Stomach smooth muscle (tissue), 2 donors: ENCODE results near the gene THAP11.
A peak's percentile ranks its signal among the peaks of the same experiment; 100 is the strongest.
"Not testable (repeated sequence)": the region's sequence is repeated elsewhere in the genome, so short reads cannot be mapped to it uniquely, and the experiment has no call there.

Experiments used
- H3K27ac ChIP-seq: one replicate; pipeline ENCODE4 v1.7.0; 2013; ENCODE audit warnings: mild to moderate bottlenecking, low read length, inconsistent platforms
- H3K27me3 ChIP-seq, 2 donors: one replicate each; pipeline ENCODE4 v1.7.0; 2013; ENCODE audit warnings: low read length in 2 of 2; ENCODE audit not compliant: insufficient read depth in 2 of 2, control insufficient read depth in 1 of 2
- H3K36me3 ChIP-seq, 2 donors: one replicate each; pipeline ENCODE4 v1.7.0; 2013; ENCODE audit warnings: low read length in 2 of 2; ENCODE audit not compliant: control insufficient read depth in 2 of 2, insufficient read depth in 2 of 2
- H3K4me1 ChIP-seq: one replicate; pipeline ENCODE4 v1.7.0; 2013; ENCODE audit warnings: low read length; ENCODE audit not compliant: control insufficient read depth, insufficient read depth
- H3K4me3 ChIP-seq, 2 donors: one replicate each; pipeline ENCODE4 v1.7.0; 2013; ENCODE audit warnings: low read length in 2 of 2
- H3K9ac ChIP-seq, 2 donors: one replicate each; pipeline ENCODE4 v1.7.0; 2013; ENCODE audit warnings: low read length in 2 of 2, mild to moderate bottlenecking in 1 of 2
- H3K9me3 ChIP-seq, 2 donors: one replicate each; pipeline ENCODE4 v1.7.0; 2013; ENCODE audit warnings: low read length in 2 of 2; ENCODE audit not compliant: control insufficient read depth in 2 of 2
- donor health status: healthy.
- donor health status: Pancreatic carcinoma.

THAP11 gene

DNA sequence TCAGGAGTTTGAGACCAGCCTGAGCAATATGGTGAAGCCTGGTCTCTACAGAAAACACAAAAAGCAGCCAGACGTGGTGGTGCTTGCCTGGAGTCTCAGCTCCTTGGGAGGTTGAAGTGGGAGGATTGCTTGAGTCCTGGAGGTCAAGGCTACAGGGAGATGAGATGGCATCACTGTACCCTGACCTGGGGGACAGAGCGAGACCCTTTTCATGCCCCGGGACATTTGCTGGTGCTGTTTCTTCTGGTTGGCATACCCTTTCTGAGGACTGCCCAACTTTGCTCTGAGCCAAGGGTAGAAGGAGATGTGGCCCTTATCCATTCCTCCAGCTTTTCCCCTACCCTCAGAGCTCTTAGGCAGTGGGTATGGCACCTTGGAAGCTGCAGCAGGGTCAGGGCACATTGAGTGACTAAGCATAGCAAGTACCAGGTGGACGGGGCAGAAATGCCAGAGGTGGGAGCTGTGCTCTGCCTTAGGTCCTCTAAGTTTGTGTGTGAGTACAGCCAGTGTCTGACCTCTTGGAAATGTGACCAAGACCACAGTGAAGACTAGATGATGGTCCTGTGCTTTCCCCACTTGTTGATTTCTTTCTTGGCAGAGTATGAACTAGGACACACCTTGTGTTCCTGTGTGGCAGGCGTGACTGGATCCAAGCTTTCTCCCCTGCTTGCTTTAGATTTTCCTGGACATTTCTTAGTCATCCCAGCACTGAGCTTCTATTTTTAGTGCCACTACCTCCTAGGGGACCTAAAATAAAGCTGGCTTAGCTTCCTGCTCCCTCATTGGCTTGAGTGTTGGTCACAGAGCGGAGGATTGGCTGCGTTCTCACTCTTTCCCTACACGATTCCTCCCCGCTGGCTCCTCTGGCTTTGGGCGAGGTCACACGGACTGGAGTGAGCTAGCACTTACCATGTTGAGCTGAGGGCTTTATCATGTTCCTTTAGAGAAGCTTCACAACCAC is 20.8 kb downstream of the THAP11 start:
- peaks cover 39% of the 10 kb centered on the region for H3K4me1 ChIP-seq
- H3K4me3 ChIP-seq = peak overlapping the region in 1 of 2 donors; percentile 62
- H3K27me3 ChIP-seq = no peaks in the 10 kb centered on the region
- no peaks in the 10 kb centered on the region for H3K9me3 ChIP-seq
- peak overlapping the region in 1 of 2 donors; percentile 29 for H3K9ac ChIP-seq
- peak overlapping the region; percentile 80 for H3K27ac ChIP-seq
- peaks cover 5 to 16% of the 10 kb centered on the region in 2 donors for H3K36me3 ChIP-seq

DNA sequence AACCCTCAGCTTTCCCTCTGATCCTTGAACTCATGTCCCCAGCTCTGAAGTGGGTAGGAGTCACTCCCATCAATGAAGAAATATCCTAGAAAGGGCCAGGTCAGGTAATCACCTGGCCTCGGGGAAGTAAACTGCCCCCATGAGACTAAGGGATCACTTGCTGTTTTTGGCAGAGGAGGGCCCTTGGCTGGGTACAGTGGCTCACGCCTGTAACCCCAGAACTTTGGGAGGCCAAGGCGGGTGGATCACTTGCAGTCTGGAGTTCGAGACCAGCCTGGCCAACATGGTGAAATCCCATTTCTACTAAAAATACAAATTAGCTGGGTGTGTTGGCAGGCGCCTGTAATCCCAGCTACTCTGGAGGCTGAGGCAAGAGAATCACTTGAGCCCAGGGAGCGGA is 21.9 kb downstream of the THAP11 start:
- Histone ChIP-seq H3K36me3 (peaks cover 5 to 26% of the 10 kb centered on the region in 2 donors), H3K9ac (peak overlapping the region in 1 of 2 donors; percentile 29), H3K4me1 (peaks cover 32% of the 10 kb centered on the region), H3K27ac (peak overlapping the region; percentile 80), H3K4me3 (peak overlapping the region in 1 of 2 donors; percentile 62)
- not testable (repeated sequence) for H3K27me3 ChIP-seq, H3K9me3 ChIP-seq

GRCh38 chr16:67864594-67864993 is 22.5 kb downstream of the THAP11 start:
- no peak overlapping the region for H3K9ac ChIP-seq
- H3K27ac ChIP-seq = no peak overlapping the region
- H3K27me3 ChIP-seq = no peaks in the 10 kb centered on the region
- peaks cover 32% of the 10 kb centered on the region for H3K4me1 ChIP-seq
- peaks cover 5 to 26% of the 10 kb centered on the region in 2 donors for H3K36me3 ChIP-seq
- H3K4me3 ChIP-seq = no peak overlapping the region
- no peaks in the 10 kb centered on the region for H3K9me3 ChIP-seq

- no peaks in the 10 kb centered on the region for H3K9me3 ChIP-seq
- no peak overlapping the region for H3K9ac ChIP-seq
- peaks cover 8 to 26% of the 10 kb centered on the region in 2 donors for H3K36me3 ChIP-seq
- no peak overlapping the region for H3K27ac ChIP-seq
- H3K4me1 ChIP-seq = peaks cover 32% of the 10 kb centered on the region
- H3K4me3 ChIP-seq = no peak overlapping the region
- no peaks in the 10 kb centered on the region for H3K27me3 ChIP-seq
Observed at GRCh38 chr16:67865318-67865717, 23.2 kb downstream of the THAP11 start.

GRCh38 chr16:67868290-67868689 is 26.2 kb downstream of the THAP11 start:
- Histone ChIP-seq H3K36me3 (peaks cover 8 to 30% of the 10 kb centered on the region in 2 donors), H3K9ac (no peak overlapping the region), H3K9me3 (no peaks in the 10 kb centered on the region), H3K27ac (no peak overlapping the region), H3K4me1 (peaks cover 19% of the 10 kb centered on the region), H3K27me3 (no peaks in the 10 kb centered on the region), H3K4me3 (no peak overlapping the region)

DNA sequence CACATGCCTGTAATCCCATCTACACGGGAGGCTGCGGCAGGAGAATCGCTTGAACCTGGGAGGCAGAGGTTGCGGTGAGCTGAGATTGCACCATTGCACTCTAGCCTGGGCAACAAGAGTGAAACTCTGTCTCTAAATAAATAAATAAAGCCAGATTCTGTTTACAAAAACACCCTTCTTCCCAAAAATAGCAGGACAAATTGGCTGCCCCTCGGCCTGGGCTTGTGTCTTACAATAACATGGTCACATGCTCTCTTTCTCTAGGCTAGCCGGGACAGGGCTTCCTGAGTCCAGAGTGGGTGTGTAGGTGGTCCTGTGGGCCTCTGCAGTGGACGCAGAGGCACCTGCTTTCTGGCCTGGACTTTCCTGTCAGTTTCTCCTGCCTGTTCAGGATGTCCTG is 27.5 kb downstream of the THAP11 start:
- Histone ChIP-seq H3K36me3 (peaks cover 8 to 30% of the 10 kb centered on the region in 2 donors), H3K4me3 (no peak overlapping the region), H3K4me1 (peaks cover 20% of the 10 kb centered on the region), H3K27ac (no peak overlapping the region), H3K27me3 (no peaks in the 10 kb centered on the region), H3K9me3 (no peaks in the 10 kb centered on the region), H3K9ac (no peak overlapping the region)

DNA sequence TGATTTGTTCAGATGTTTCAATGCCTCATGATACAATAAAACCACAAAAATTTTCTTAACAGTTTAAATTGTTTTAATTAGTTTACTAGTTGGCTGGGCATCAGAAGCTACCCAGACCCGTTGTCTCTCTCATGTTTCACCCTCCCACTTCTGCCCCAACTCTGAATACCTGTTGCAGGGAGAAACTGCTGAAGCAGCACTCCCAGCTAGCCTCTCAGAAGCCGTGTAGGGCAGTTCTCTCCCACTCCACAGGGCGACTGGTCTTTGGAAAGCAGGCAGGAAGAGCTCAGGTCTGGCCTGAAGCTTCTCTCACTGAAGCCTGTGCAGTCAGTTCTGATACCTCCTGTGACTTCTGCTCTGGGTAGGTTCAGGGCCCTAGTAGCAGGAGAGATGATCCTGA is 29.1 kb downstream of the THAP11 start:
- Histone ChIP-seq H3K36me3 (peaks cover 8 to 28% of the 10 kb centered on the region in 2 donors), H3K9ac (no peak overlapping the region), H3K9me3 (no peaks in the 10 kb centered on the region), H3K27me3 (no peaks in the 10 kb centered on the region), H3K4me1 (peaks cover 29% of the 10 kb centered on the region), H3K4me3 (no peak overlapping the region), H3K27ac (no peak overlapping the region)

- no peaks in the 10 kb centered on the region for H3K9me3 ChIP-seq
- H3K4me3 ChIP-seq = peak overlapping the region; percentile 83 to 93
- H3K4me1 ChIP-seq = peaks cover 29% of the 10 kb centered on the region
- peak overlapping the region; percentile 70 for H3K27ac ChIP-seq
- H3K27me3 ChIP-seq = no peaks in the 10 kb centered on the region
- peak overlapping the region; percentile 90 to 92 for H3K9ac ChIP-seq
- H3K36me3 ChIP-seq = peaks cover 17 to 37% of the 10 kb centered on the region in 2 donors
Observed at GRCh38 chr16:67872131-67872630, 30.1 kb downstream of the THAP11 start.

DNA sequence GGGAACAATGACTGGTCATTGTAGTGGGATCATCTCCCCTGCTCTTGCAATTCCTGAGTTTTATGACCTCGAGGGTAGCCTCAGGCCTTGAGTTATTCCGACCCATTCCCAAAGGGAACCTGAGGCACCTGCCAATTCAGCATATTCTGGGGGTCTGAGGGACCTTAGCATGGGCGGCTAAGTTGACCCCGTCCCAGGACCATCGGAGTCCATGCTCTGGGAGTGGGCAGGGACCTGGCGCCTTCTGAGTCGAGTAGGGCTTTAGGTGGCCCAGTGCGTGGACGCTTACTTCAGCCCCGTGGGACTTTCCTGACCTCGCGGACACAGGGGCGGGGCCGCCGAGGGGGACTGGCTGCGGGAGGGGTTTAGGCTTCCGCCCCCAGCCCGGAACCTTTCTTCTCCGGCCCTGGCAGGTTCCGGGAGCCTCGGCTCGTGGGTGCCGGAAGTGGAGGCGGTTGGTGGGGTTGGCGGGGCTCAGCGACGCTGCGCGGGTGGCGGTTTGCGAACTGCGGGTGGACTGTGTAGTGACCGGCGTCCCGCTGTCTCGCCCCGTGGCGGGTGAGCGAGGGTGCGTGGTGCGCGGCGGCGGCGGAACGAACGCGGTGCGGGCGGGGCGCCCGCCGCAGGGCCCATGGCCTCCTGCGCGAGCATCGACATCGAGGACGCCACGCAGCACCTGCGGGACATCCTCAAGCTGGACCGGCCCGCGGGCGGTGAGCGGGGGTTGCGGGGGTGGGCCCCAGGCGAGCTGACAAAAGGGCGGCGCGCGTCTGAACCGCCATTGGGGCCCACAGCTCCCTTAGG is 30.7 kb downstream of the THAP11 start, which contains the start of gene EDC4:
EDC4 (plus strand) TSS at position 422 of the 804 bp plus-strand sequence; CDS start at position 632, 210 bp downstream.
- Histone ChIP-seq H3K36me3 (peaks cover 23 to 38% of the 10 kb centered on the region in 2 donors), H3K4me3 (peak within 1 kb of the TSS; percentile 83 to 93), H3K9me3 (no peaks in the 10 kb centered on the region), H3K27me3 (no peaks in the 10 kb centered on the region), H3K4me1 (peaks cover 29% of the 10 kb centered on the region), H3K9ac (peak within 1 kb of the TSS; percentile 90 to 92), H3K27ac (peak within 1 kb of the TSS; percentile 70)
